B cell (primary cell): ENCODE data around the gene APPBP2. TPM values are rescaled to one million over a fixed set of nuclear protein-coding genes. Genes with fewer than 3 reads are reported as not detected.

Experiments used
- ATAC-seq: fragments of 200-7000 bp; cut with Tn5 transposase; one replicate; pipeline ENCODE4 v1.10.0; 2021; ENCODE audit warnings: low read depth, mild to moderate bottlenecking, moderate number of reproducible peaks, moderate library complexity
- CTCF ChIA-PET: fragments of 350-600 bp; sonication (Branson Sonifier 250); formaldehyde crosslinking; loops from one replicate; lab custom pipeline; 2021; ENCODE audit warnings: antibody characterized with exemption, inconsistent platforms; lab: Charles Lee
- POLR2A ChIA-PET: fragments of 350-600 bp; sonication (Branson Sonifier 250); formaldehyde crosslinking; loops from one replicate; lab custom pipeline; 2021; ENCODE audit warnings: antibody characterized with exemption; lab: Charles Lee
- DNase-seq: peaks from one replicate; pipeline ENCODE4 v3.0.0; 2013
- H2AFZ ChIP-seq: 2 replicates; pipeline ENCODE4 v1.6.1; 2012; ENCODE audit warnings: mild to moderate bottlenecking, low read depth, low read length; ENCODE audit not compliant: insufficient read depth, poor library complexity, severe bottlenecking
- H3K27ac ChIP-seq, 2 donors: 1 replicate in 1 of 2; 2 replicates in 1 of 2; pipeline ENCODE4 v1.5.1; 2012 to 2013; ENCODE audit warnings: low read length in 2 of 2, mild to moderate bottlenecking in 2 of 2, moderate library complexity in 1 of 2
- H3K27me3 ChIP-seq, 4 experiments: fragments of 200-600 bp in 1 of 4; sonication (generic) in 1 of 4; replicated peaks in 1 of 4; 1 replicate in 2 of 4; 2 replicates in 2 of 4; pipeline versions ENCODE4 v1.6.1 to v1.7.0; 2013 to 2016; ENCODE audit warnings: low read length in 3 of 4, mild to moderate bottlenecking in 2 of 4, mixed read lengths in 1 of 4, moderate library complexity in 1 of 4; ENCODE audit not compliant: insufficient read depth in 4 of 4, control insufficient read depth in 3 of 4; ENCODE audit errors: control extremely low read depth in 1 of 4
- H3K36me3 ChIP-seq, 2 experiments: replicated peaks in 1 of 2; 1 replicate in 1 of 2; 2 replicates in 1 of 2; pipeline versions ENCODE4 v1.6.1 to v1.7.1; 2013; ENCODE audit warnings: low read length in 1 of 2; ENCODE audit not compliant: insufficient read depth in 2 of 2, control insufficient read depth in 1 of 2; ENCODE audit errors: control extremely low read depth in 1 of 2, extremely low read depth in 1 of 2
- H3K4me1 ChIP-seq, 2 donors: fragments of 200-600 bp in 1 of 2; sonication (generic) in 1 of 2; 1 replicate in 1 of 2; 2 replicates in 1 of 2; pipeline versions ENCODE4 v1.5.1 to v1.6.1; 2013 to 2017; ENCODE audit warnings: low read length in 2 of 2; ENCODE audit not compliant: control insufficient read depth in 2 of 2, insufficient read depth in 2 of 2
- H3K4me2 ChIP-seq: replicated peaks from 2 replicates; pipeline ENCODE3; 2012; ENCODE audit warnings: mild to moderate bottlenecking, low read depth, low read length; ENCODE audit not compliant: poor library complexity, severe bottlenecking
- H3K4me3 ChIP-seq, 5 experiments: fragments of 200-600 bp in 1 of 5; sonication (generic) in 1 of 5; 1 replicate in 3 of 5; 2 replicates in 2 of 5; pipeline versions ENCODE4 v1.5.1 to v1.7.0; 2011 to 2016; ENCODE audit warnings: low read length in 4 of 5, mild to moderate bottlenecking in 4 of 5, low read depth in 2 of 5, control low read depth in 1 of 5, moderate library complexity in 1 of 5; ENCODE audit not compliant: insufficient read depth in 1 of 5; ENCODE audit errors: control extremely low read depth in 1 of 5, extremely low read depth in 1 of 5
- H3K79me2 ChIP-seq: fragments of 200-600 bp; sonication (generic); one replicate; pipeline ENCODE4 v1.6.0; 2016; ENCODE audit warnings: low read length; ENCODE audit not compliant: control insufficient read depth, insufficient read depth
- H3K9ac ChIP-seq: fragments of 200-600 bp; sonication (generic); 2 replicates; pipeline ENCODE4 v1.6.1; 2017; ENCODE audit warnings: mild to moderate bottlenecking, low read length, moderate library complexity
- H3K9me3 ChIP-seq, 3 donors: one replicate each; pipeline versions ENCODE4 v1.6.1 to v1.7.1; 2013; ENCODE audit warnings: low read length in 2 of 3; ENCODE audit not compliant: control insufficient read depth in 2 of 3, insufficient read depth in 1 of 3; ENCODE audit errors: control extremely low read depth in 1 of 3
- H4K20me1 ChIP-seq: 2 replicates; pipeline ENCODE4 v1.6.0; 2012; ENCODE audit warnings: mild to moderate bottlenecking, low read length; ENCODE audit not compliant: insufficient read depth, control insufficient read depth, poor library complexity, severe bottlenecking
- H3K27ac Mint-ChIP-seq: one replicate; pipeline ENCODE4 v1.8.0; 2021; ENCODE audit warnings: mixed read lengths
- H3K27me3 Mint-ChIP-seq: one replicate; pipeline ENCODE4 v1.8.0; 2021; ENCODE audit warnings: mixed read lengths
- H3K4me1 Mint-ChIP-seq: one replicate; pipeline ENCODE4 v1.8.0; 2021; ENCODE audit warnings: mixed read lengths
- H3K4me3 Mint-ChIP-seq: one replicate; pipeline ENCODE4 v1.8.0; 2021; ENCODE audit warnings: mixed read lengths
- H3K9me3 Mint-ChIP-seq: one replicate; pipeline ENCODE4 v1.8.0; 2022; ENCODE audit warnings: mixed read lengths; ENCODE audit not compliant: insufficient read depth
- EZH2 ChIP-seq: IDR thresholded peaks from 2 replicates; pipeline ENCODE4 v1.6.1; 2012; ENCODE audit warnings: borderline replicate concordance, low read depth, mild to moderate bottlenecking, moderate library complexity, low read length; ENCODE audit not compliant: insufficient read depth, poor library complexity, severe bottlenecking
- WGBS: methylation state at CpG from one replicate; pipeline ENCODE4 v1.1.5; 2013; ENCODE audit warnings: missing lambda C conversion rate; ENCODE audit not compliant: insufficient coverage; 5-methylcytosine and 5-hydroxymethylcytosine counted together
- intact Hi-C: fragments of 100-400 bp; cut with micrococcal nuclease; formaldehyde crosslinking; loops from one replicate; pipeline ENCODE4 v1.10.0; 2022
- polyA plus RNA-seq: library from polyadenylated mRNA; depleted of rRNA; stranded (reverse); fragments of >200 nt; gene quantifications from 2 replicates; pipeline ENCODE4 v1.2.3, GENCODE V29; 2012
- total RNA-seq, 2 donors: library from RNA; stranded (reverse); fragments of 120-200 nt in 1 of 2; gene quantifications; 1 replicate in 1 of 2; 2 replicates in 1 of 2; pipeline versions ENCODE4 v1.2.3 to v1.2.4, GENCODE V29; 2013 to 2022
- TF ChIP-seq, protein P1 (sequence below): fragments of 200-600 bp; IDR thresholded peaks from one replicate; pipeline ENCODE4 v1.8.0; 2022; ENCODE audit warnings: antibody characterized with exemption, mild to moderate bottlenecking

APPBP2 gene
- total and polyA plus RNA-seq, 2 donors (not counting 1 experiment from before 2014, with no cell fraction given), result 6.3 to 38.8 TPM

DNA sequence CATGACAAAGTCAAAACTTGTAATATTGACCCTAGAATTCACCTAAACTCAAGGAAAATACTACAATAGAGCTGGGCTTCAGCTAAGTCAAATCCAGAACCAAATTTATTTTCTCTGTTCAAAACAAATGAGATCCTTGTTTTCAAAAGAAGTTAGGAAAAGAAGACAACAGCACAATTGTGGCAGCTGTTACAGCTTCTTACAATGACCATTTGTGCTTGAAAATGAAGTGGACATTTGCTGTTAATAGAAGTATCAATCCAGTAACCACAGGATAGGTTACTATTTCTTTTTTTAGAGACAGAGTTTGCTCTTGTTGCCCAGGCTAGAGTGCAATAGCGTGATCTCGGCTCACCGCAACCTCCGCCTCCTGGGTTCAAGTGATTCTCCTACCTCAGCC, 44.4 kb downstream of the APPBP2 start:
- Mint-ChIP-seq H3K27me3 (no peaks in the 10 kb centered on the region), H3K4me3 (no peak overlapping the region), H3K9me3 (no peaks in the 10 kb centered on the region), H3K27ac (no peak overlapping the region), H3K4me1 (no peaks in the 10 kb centered on the region)
- no peak overlapping the region for H2AFZ ChIP-seq
- intact Hi-C loops, result no loop called here
- no peaks in the 10 kb centered on the region for H3K79me2 ChIP-seq
- H3K27me3 ChIP-seq, result no peaks in the 10 kb centered on the region
- H3K4me3 ChIP-seq, result no peak overlapping the region
- no peaks in the 10 kb centered on the region for H4K20me1 ChIP-seq
- H3K4me1 ChIP-seq, result no peaks in the 10 kb centered on the region
- ChIA-PET CTCF (no interaction called here), POLR2A (no interaction called here)
- no peaks in the 10 kb centered on the region for H3K9me3 ChIP-seq
- peaks cover 7 to 10% of the 10 kb centered on the region in 2 experiments for H3K36me3 ChIP-seq
- ATAC-seq (no peak), DNase-seq (no peak)
- H3K27ac ChIP-seq, result no peak overlapping the region
- WGBS, result no CpG with 5 or more reads among the region's 4 CpGs
- H3K9ac ChIP-seq, result no peak overlapping the region
- no peak overlapping the region for H3K4me2 ChIP-seq
- TF ChIP-seq, protein P1, sequence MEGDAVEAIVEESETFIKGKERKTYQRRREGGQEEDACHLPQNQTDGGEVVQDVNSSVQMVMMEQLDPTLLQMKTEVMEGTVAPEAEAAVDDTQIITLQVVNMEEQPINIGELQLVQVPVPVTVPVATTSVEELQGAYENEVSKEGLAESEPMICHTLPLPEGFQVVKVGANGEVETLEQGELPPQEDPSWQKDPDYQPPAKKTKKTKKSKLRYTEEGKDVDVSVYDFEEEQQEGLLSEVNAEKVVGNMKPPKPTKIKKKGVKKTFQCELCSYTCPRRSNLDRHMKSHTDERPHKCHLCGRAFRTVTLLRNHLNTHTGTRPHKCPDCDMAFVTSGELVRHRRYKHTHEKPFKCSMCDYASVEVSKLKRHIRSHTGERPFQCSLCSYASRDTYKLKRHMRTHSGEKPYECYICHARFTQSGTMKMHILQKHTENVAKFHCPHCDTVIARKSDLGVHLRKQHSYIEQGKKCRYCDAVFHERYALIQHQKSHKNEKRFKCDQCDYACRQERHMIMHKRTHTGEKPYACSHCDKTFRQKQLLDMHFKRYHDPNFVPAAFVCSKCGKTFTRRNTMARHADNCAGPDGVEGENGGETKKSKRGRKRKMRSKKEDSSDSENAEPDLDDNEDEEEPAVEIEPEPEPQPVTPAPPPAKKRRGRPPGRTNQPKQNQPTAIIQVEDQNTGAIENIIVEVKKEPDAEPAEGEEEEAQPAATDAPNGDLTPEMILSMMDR, result no peak
- TF ChIP-seq EZH2, result no peak

DNA sequence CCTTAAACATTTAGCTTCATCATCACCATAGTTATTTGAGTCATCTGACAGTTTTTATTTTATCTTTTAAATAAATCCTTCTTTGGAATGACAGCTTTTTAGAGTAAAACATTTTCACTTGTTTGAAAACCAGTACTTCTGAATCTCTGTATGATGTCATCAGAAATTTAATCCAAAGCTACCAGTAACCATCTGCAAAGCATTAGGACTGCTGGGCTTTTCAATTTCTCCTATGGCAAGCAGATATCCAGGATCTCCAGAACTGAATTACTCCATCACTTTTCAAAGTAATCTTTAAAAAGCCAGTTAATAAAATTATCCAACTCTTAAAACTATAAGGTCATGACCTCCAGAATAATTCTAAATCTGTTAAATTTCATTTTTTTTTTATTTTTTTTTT, 52.3 kb downstream of the APPBP2 start:
- H3K4me3 ChIP-seq, result no peak overlapping the region
- no peak overlapping the region for H3K4me3 Mint-ChIP-seq
- H3K36me3 ChIP-seq, result peaks cover 12 to 27% of the 10 kb centered on the region in 2 experiments
- ChIA-PET POLR2A (no interaction called here), CTCF (no interaction called here)
- TF ChIP-seq EZH2, result no peak
- TF ChIP-seq, protein P1, result no peak
- H3K27me3 ChIP-seq, result no peaks in the 10 kb centered on the region
- no peak overlapping the region for H3K9ac ChIP-seq
- no peaks in the 10 kb centered on the region for H3K4me1 ChIP-seq
- H3K79me2 ChIP-seq, result no peaks in the 10 kb centered on the region
- intact Hi-C loops, result no loop called here
- ATAC-seq, result no peak
- H3K27ac Mint-ChIP-seq, result no peak overlapping the region
- H3K9me3 Mint-ChIP-seq, result no peaks in the 10 kb centered on the region
- H3K4me1 Mint-ChIP-seq, result no peaks in the 10 kb centered on the region
- H3K4me2 ChIP-seq, result no peak overlapping the region
- peaks cover 0 to 1% (median 0%) of the 10 kb centered on the region in 3 donors for H3K9me3 ChIP-seq
- H4K20me1 ChIP-seq, result no peaks in the 10 kb centered on the region
- no peak overlapping the region for H3K27ac ChIP-seq
- no peaks in the 10 kb centered on the region for H3K27me3 Mint-ChIP-seq
- DNase-seq, result no peak
- H2AFZ ChIP-seq, result no peak overlapping the region
